Articular chondrocyte of knee joint (primary cell): ENCODE results near the gene CYP1A1. TPM values are rescaled to one million over a fixed set of nuclear protein-coding genes. Genes with fewer than 3 reads are reported as not detected.

ENCODE experiments used
- total RNA-seq: library from RNA; depleted of rRNA; stranded (reverse); fragments of >200 nt; gene quantifications from 2 replicates; pipeline ENCODE4 v1.2.3, GENCODE V29; 2012

The CYP1A1 gene
- 0.32 TPM in 1 of 2 replicates, not detected in the other for total RNA-seq

GRCh38 chr15:74725225-74725774, at the start of gene CYP1A1:
Gene CYP1A1 (minus strand): TSS chr15:74725528. CDS start chr15:74723097, 2,431 bp downstream.

GRCh38 chr15:74748322-74748946, 23.1 kb upstream of the CYP1A1 start, which contains the start of gene CYP1A2:
Gene CYP1A2 (plus strand): TSS chr15:74748845. CDS start chr15:74749739, 894 bp downstream.

GRCh38 chr15:74695597-74696397, 29.5 kb downstream of the CYP1A1 start, which contains the start of gene EDC3:
Gene EDC3 (minus strand): TSS chr15:74696024. CDS start chr15:74675124, 20,900 bp downstream.

Other genes with a start within 250 kb of the CYP1A1 start
- gene ARID3B, start 184.3 kb downstream of the CYP1A1 start, total RNA-seq, result 2.4 and 2.8 TPM in 2 replicates
- gene CLK3, start 109.7 kb downstream of the CYP1A1 start, total RNA-seq, result 38.8 and 52.3 TPM in 2 replicates
- gene EDC3, start 29.5 kb downstream of the CYP1A1 start, total RNA-seq, result 10.4 and 12.8 TPM in 2 replicates
- gene CYP1A2, start 23.3 kb upstream of the CYP1A1 start, total RNA-seq, result not detected in 2 replicates
- 19.9 and 24.6 TPM in 2 replicates for gene CSK, start 56.6 kb upstream of the CYP1A1 start, total RNA-seq
- gene LMAN1L, start 87.3 kb upstream of the CYP1A1 start, total RNA-seq, result 0.11 TPM in 1 of 2 replicates, not detected in the other
- gene CPLX3, start 101.1 kb upstream of the CYP1A1 start, total RNA-seq, result not detected in 2 replicates
- 16.9 and 18.3 TPM in 2 replicates for gene ULK3, start 117.6 kb upstream of the CYP1A1 start, total RNA-seq
- gene SCAMP2, start 147.8 kb upstream of the CYP1A1 start, total RNA-seq, result 29.3 and 34.6 TPM in 2 replicates
- 46.6 and 66.0 TPM in 2 replicates for gene MPI, start 164.5 kb upstream of the CYP1A1 start, total RNA-seq
- 31.8 and 37.8 TPM in 2 replicates for gene FAM219B, start 181.3 kb upstream of the CYP1A1 start, total RNA-seq
- gene COX5A, start 212.5 kb upstream of the CYP1A1 start, total RNA-seq, result 46.5 and 57.9 TPM in 2 replicates
- 4.0 and 8.1 TPM in 2 replicates for gene RPP25, start 231.2 kb upstream of the CYP1A1 start, total RNA-seq